SKM-1 treated with dmso at 0.1 percent for 144 hours (cell line): ENCODE results near the gene ST8SIA5.

Source experiments
- DNase-seq: peaks from one replicate; lab custom pipeline; 2025; ENCODE audit not compliant: unreplicated experiment; lab: John Stamatoyannopoulos, UW

The ST8SIA5 gene

GRCh38 chr18:46675112-46675511, 81.7 kb downstream of the ST8SIA5 start:
- peak; percentile 8 for DNase-seq

GRCh38 chr18:46672062-46672970, 84.5 kb downstream of the ST8SIA5 start:
- DNase-seq: no peak

GRCh38 chr18:46668694-46669093, 88.2 kb downstream of the ST8SIA5 start:
- DNase-seq: no peak

GRCh38 chr18:46668135-46668534, 88.7 kb downstream of the ST8SIA5 start:
- DNase-seq: no peak

- DNase-seq: peak; percentile 64
Measured at GRCh38 chr18:46663539-46663938, 93.3 kb downstream of the ST8SIA5 start.

- DNase-seq: no peak
Measured at GRCh38 chr18:46660957-46661749, 95.7 kb downstream of the ST8SIA5 start.

- no peak for DNase-seq
Measured at GRCh38 chr18:46659484-46659883, 97.4 kb downstream of the ST8SIA5 start.

- DNase-seq: no peak
Measured at GRCh38 chr18:46657115-46657955, 99.5 kb downstream of the ST8SIA5 start, which contains the start of gene LOXHD1. Gene LOXHD1, minus strand, starts transcription at chr18:46657220. Its CDS starts 187 bp downstream, at chr18:46657033.

- DNase-seq: no peak
Measured at GRCh38 chr18:46656326-46657114, 100.3 kb downstream of the ST8SIA5 start.

GRCh38 chr18:46652372-46652771, 104.5 kb downstream of the ST8SIA5 start:
- DNase-seq: no peak

GRCh38 chr18:46650681-46651080, 106.2 kb downstream of the ST8SIA5 start:
- DNase-seq: no peak

GRCh38 chr18:46649071-46649862, 107.6 kb downstream of the ST8SIA5 start:
- no peak for DNase-seq

- no peak for DNase-seq
Measured at GRCh38 chr18:46646468-46646867, 110.4 kb downstream of the ST8SIA5 start.

GRCh38 chr18:46642561-46642960, 114.3 kb downstream of the ST8SIA5 start:
- no peak for DNase-seq

GRCh38 chr18:46641917-46642316, 114.9 kb downstream of the ST8SIA5 start:
- DNase-seq: no peak

- DNase-seq: no peak
Measured at GRCh38 chr18:46639386-46639785, 117.5 kb downstream of the ST8SIA5 start.

GRCh38 chr18:46636040-46636630, 120.7 kb downstream of the ST8SIA5 start:
- no peak for DNase-seq

GRCh38 chr18:46632401-46633071, 124.3 kb downstream of the ST8SIA5 start:
- DNase-seq: no peak
